Subcutaneous abdominal adipose tissue (tissue), 5 donors: ENCODE results near the gene RGP1.
A peak's percentile ranks its signal among the peaks of the same experiment; 100 is the strongest.

Experiments
- H3K27ac ChIP-seq: one replicate; pipeline ENCODE4 v1.7.0; 2013; ENCODE audit warnings: low read depth, mild to moderate bottlenecking, inconsistent platforms, low read length, moderate library complexity
- H3K27me3 ChIP-seq, 5 donors: one replicate each; pipeline ENCODE4 v1.7.0; 2013; ENCODE audit warnings: low read length in 5 of 5, inconsistent platforms in 1 of 5; ENCODE audit not compliant: control insufficient read depth in 5 of 5, insufficient read depth in 4 of 5
- H3K36me3 ChIP-seq, 5 donors: one replicate each; pipeline ENCODE4 v1.7.0; 2013; ENCODE audit warnings: low read length in 5 of 5; ENCODE audit not compliant: control insufficient read depth in 5 of 5, insufficient read depth in 5 of 5
- H3K4me1 ChIP-seq, 5 donors: one replicate each; pipeline ENCODE4 v1.7.0; 2013; ENCODE audit warnings: low read length in 5 of 5, mild to moderate bottlenecking in 3 of 5, moderate library complexity in 1 of 5; ENCODE audit not compliant: control insufficient read depth in 5 of 5, insufficient read depth in 5 of 5
- H3K4me3 ChIP-seq, 5 donors: one replicate each; pipeline ENCODE4 v1.7.0; 2013; ENCODE audit warnings: low read length in 5 of 5, low read depth in 1 of 5
- H3K9ac ChIP-seq, 5 donors: one replicate each; pipeline ENCODE4 v1.7.0; 2013; ENCODE audit warnings: low read length in 5 of 5, mild to moderate bottlenecking in 4 of 5, moderate library complexity in 3 of 5
- H3K9me3 ChIP-seq, 5 donors: one replicate each; pipeline ENCODE4 v1.7.0; 2013; ENCODE audit warnings: low read length in 5 of 5; ENCODE audit not compliant: control insufficient read depth in 5 of 5
- donor health status: healthy.
- donor health status: healthy.
- donor health status: healthy.
- donor health status: healthy.
- donor health status: healthy.

RGP1 gene

DNA sequence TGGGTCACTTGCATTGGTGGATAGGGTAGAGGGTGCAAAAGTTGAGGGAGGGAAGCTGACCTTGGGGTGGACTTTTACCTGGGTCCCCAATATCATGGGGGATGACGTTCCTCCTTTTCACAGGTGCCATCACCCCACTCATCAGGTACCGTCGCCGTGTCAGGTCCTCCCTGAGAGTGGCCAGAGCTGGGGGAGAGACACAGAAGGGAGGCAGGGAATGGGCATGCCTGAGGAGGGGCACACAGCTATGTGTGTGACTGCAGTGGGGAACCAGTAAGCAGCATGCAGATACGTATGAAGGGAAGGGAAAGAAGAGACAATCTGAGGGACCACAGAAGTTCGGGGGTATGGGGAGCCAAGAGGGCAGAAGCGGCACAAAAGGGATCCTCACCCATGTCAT is 10.2 kb upstream of the RGP1 start:
- peaks cover 23 to 95% (median 88%) of the 10 kb centered on the region in 5 donors for H3K36me3 ChIP-seq
- no peak overlapping the region for H3K27ac ChIP-seq
- H3K4me1 ChIP-seq: peaks cover 0 to 6% (median 1%) of the 10 kb centered on the region in 5 donors
- H3K27me3 ChIP-seq: no peaks in the 10 kb centered on the region
- no peak overlapping the region for H3K9ac ChIP-seq
- no peaks in the 10 kb centered on the region for H3K9me3 ChIP-seq
- H3K4me3 ChIP-seq: no peak overlapping the region

DNA sequence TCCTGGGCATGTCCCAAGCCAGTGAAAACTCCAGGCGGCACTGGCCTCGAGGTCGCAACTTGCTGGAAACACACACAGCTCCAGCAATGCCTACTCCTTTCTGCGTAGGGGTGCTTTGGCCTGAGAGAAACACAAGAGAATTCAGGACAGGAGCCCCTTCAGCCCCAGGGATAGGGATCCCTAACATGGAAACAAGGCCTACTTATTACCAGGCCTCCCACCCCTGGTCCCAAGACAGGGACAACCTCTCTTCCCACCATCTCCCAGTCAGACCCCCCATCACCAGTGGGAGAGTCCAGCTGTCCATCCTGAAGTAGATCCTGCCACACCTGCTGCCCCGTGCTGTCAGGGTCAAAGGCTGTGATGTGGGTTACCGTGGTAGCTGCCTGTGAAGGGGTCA is 8.8 kb upstream of the RGP1 start:
- H3K27me3 ChIP-seq: no peaks in the 10 kb centered on the region
- no peaks in the 10 kb centered on the region for H3K9me3 ChIP-seq
- H3K27ac ChIP-seq: no peak overlapping the region
- no peak overlapping the region for H3K4me3 ChIP-seq
- no peak overlapping the region for H3K9ac ChIP-seq
- H3K36me3 ChIP-seq: peaks cover 19 to 95% (median 93%) of the 10 kb centered on the region in 5 donors
- peaks cover 0 to 6% (median 4%) of the 10 kb centered on the region in 5 donors for H3K4me1 ChIP-seq

DNA sequence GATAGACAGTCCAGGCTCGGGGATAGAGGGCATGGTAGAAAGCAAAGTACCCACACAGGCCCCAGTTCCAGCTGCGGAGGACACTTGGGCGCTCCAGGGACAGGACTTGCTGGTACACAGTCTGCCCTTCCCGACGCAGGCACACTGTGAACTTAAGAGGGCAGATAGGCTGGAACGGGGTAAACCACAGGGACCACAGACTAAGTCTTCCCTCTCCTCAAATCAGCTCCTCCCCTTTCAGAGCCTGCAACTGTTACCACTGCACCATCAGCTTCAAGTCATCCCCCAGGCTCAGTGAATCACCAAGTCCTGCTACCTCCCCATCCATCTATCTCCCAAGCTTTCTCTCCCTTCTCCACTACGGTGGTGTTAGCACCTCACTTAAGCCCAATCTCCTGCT is 7.3 kb upstream of the RGP1 start:
- H3K9me3 ChIP-seq: no peaks in the 10 kb centered on the region
- H3K27ac ChIP-seq: no peak overlapping the region
- no peaks in the 10 kb centered on the region for H3K27me3 ChIP-seq
- peaks cover 15 to 80% (median 78%) of the 10 kb centered on the region in 5 donors for H3K36me3 ChIP-seq
- no peak overlapping the region for H3K4me3 ChIP-seq
- H3K4me1 ChIP-seq: peaks cover 2 to 19% (median 14%) of the 10 kb centered on the region in 5 donors
- no peak overlapping the region for H3K9ac ChIP-seq

DNA sequence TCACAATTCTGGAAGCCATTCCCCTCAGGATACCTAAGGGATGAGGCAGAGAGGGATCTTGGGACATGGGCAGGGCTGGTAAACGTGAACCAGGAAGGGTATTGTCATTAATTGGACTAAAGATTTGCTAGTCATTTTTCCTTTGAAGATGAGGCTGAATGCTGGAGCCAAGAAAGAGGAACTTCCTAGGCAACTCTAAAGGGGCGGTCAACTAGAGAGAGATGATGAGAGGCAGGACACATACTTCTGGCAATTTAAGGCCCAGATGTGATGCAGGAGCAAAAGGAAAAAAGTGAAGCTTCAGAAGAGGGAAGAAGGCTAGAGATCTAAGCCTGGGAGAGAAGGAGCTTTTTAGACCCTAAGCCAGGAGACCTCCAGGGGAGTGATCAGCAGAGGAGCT is 5.6 kb upstream of the RGP1 start:
- H3K36me3 ChIP-seq: peaks cover 15 to 63% (median 61%) of the 10 kb centered on the region in 5 donors
- no peaks in the 10 kb centered on the region for H3K27me3 ChIP-seq
- no peak overlapping the region for H3K9ac ChIP-seq
- no peak overlapping the region for H3K27ac ChIP-seq
- H3K9me3 ChIP-seq: no peaks in the 10 kb centered on the region
- H3K4me3 ChIP-seq: no peak overlapping the region
- peaks cover 11 to 36% (median 31%) of the 10 kb centered on the region in 5 donors for H3K4me1 ChIP-seq

DNA sequence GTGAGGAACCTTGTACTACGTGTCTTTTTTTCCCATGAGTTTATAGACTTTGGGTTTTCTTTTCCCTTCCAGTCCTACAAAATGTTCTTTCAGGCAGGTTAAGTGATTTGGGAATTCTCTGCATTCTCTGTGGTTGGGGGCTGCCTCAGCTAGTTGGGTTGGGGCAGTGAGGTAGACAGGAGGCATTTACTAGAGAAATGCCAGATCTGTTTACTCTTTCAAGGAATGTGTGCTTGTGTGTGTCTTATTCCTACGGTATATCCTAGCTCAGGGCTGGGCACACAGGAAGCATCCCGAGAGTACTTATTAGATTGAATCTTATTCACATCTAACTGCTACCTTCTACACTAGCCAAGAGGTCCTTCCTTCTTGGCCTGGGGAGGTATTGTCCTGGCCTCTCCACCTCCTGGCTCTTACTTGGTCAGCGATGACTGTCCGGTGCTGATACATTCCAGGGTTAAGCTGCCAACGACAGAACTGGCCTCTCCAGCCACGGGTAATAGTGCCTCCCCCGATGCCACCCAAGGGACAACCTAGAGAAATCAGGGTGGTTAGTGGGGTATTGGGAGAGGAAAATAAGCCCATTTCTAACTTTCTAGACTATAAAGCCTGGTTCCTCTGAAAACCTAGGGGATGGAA is 5.1 kb upstream of the RGP1 start:
- Histone ChIP-seq H3K4me1 (peaks cover 11 to 37% (median 33%) of the 10 kb centered on the region in 5 donors), H3K27ac (no peak overlapping the region), H3K9me3 (no peaks in the 10 kb centered on the region), H3K9ac (no peak overlapping the region), H3K27me3 (no peaks in the 10 kb centered on the region), H3K4me3 (no peak overlapping the region), H3K36me3 (peaks cover 15 to 57% (median 56%) of the 10 kb centered on the region in 5 donors)

DNA sequence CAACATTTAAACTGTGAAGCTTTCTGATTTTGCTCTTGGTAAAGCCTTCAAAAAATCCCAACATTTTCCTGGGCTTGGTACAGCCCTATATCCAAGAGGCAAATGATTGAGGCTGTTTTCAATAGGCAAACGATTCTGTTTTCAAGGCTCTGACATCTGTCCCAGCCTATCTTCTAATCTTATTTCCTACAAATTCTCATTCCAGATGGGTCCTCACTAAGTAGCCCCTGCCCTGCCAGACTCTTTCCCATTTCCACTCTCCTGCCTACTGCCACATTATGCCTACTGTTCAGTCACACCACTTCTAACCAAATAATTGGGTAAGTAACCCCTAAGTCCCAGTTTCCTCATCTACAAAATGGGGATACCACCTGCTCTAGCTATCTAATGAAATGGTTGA is 3.5 kb upstream of the RGP1 start:
- no peaks in the 10 kb centered on the region for H3K27me3 ChIP-seq
- H3K9ac ChIP-seq: peak overlapping the region in 4 of 5 donors; percentile 31 to 60 (median 37)
- peaks cover 15 to 43% (median 41%) of the 10 kb centered on the region in 5 donors for H3K36me3 ChIP-seq
- no peaks in the 10 kb centered on the region for H3K9me3 ChIP-seq
- H3K4me3 ChIP-seq: peak overlapping the region in 1 of 5 donors; percentile 78
- peak overlapping the region; percentile 19 for H3K27ac ChIP-seq
- peaks cover 16 to 49% (median 44%) of the 10 kb centered on the region in 5 donors for H3K4me1 ChIP-seq

DNA sequence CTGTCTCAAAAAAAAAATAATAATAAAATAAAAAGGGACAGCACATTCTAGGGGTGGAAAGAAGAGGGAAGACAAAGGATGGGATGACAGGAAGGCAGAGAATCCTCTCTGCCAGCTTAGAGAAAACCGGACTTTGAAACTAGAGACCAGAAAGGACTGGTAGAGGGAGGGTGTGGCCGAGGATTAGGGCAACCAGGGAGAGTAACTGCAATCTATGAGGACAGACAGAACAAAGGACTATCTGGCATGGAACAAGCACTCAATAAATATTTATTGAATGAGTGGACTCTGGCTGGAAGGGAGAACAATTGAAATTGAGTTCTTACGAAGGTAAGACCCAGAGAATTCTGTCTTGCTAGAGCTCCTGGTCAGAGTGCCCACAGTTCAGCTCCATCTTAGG is 2.5 kb upstream of the RGP1 start:
- H3K27ac ChIP-seq: peak overlapping the region; percentile 25

DNA sequence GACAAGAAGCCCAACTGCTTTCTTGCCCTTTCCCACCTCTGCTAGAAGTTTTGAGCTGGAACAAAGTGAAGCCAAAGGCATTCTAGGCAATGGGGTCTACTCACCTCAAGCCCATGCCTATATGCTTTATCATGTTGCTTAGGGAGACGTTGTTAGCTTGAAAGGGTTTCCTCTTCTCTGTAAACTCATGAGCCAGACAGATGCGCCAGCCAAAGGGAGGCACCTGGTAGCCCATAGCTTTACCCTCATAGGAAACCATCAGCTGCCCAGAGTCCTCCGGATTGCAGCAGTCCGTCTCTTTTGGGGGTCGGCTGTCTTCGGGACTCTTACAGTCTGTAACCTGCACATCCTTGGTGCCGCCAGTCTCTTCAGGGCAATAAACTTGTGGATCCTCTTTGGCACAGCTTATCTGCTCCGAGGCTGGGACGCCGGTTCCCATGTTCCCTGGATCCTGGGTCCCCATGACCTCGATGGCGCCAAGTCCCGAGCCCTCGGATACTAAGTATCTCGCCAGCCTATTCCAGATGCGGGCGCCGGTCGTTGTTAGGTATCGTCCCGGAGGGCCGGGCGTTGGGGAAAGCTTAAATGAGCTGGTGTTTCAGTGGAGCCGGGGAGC is 737 bp upstream of the RGP1 start:
- peaks cover 16 to 52% (median 49%) of the 10 kb centered on the region in 5 donors for H3K4me1 ChIP-seq
- peak overlapping the region; percentile 85 to 97 (median 95) for H3K9ac ChIP-seq
- peak overlapping the region; percentile 91 for H3K27ac ChIP-seq
- H3K9me3 ChIP-seq: no peaks in the 10 kb centered on the region
- H3K27me3 ChIP-seq: no peaks in the 10 kb centered on the region
- H3K36me3 ChIP-seq: peaks cover 9 to 45% (median 42%) of the 10 kb centered on the region in 5 donors
- peak overlapping the region; percentile 75 to 95 (median 89) for H3K4me3 ChIP-seq

More for the DNA sequence above, 2.5 kb upstream of the RGP1 start:
- Histone ChIP-seq H3K9ac (peak overlapping the region in 3 of 5 donors; percentile 86 to 97 (median 96)), H3K9me3 (no peaks in the 10 kb centered on the region), H3K4me3 (peak overlapping the region; percentile 75 to 95 (median 89)), H3K27me3 (no peaks in the 10 kb centered on the region), H3K4me1 (peaks cover 16 to 52% (median 49%) of the 10 kb centered on the region in 5 donors), H3K36me3 (peaks cover 15 to 45% (median 42%) of the 10 kb centered on the region in 5 donors)

DNA sequence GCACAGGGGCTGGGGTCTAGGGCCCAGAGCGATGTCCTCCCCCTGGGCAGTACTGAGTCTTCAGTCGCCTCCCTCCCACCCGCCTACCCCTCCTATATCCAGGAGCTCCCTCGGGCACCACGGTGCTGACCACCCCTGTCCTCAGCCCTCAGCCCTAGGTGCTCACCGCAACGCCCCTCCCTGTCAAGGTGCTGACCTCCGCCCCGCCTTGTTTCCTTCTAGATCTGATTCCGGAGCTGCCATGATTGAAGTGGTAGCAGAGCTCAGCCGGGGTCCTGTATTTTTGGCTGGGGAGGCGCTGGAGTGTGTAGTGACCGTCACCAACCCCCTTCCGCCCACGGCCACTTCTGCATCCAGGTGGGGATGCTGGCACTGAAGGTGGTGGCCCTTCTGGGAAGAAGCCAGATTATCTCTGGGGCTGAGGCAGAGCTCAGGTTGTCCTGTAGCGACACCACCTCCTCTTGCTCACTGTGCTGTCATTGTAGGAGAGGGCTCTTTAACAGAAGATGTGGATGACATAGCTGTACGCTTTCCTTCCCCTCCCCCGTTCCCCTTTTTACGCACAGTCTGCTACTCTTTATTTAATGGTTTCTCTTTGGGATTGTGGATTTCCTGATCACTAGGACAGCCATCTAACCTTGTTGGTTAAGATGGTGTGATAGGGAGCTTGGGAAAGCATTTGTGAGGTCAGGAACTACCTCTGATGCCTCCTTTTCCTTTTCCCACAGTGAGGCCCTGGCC is 598 bp downstream of the RGP1 start:
- Histone ChIP-seq H3K9me3 (no peaks in the 10 kb centered on the region), H3K36me3 (peaks cover 5 to 45% (median 42%) of the 10 kb centered on the region in 5 donors), H3K27me3 (no peaks in the 10 kb centered on the region), H3K4me1 (peaks cover 16 to 52% (median 44%) of the 10 kb centered on the region in 5 donors), H3K4me3 (peak overlapping the region; percentile 75 to 95 (median 89)), H3K27ac (peak overlapping the region; percentile 91), H3K9ac (peak overlapping the region; percentile 71 to 96 (median 95))

DNA sequence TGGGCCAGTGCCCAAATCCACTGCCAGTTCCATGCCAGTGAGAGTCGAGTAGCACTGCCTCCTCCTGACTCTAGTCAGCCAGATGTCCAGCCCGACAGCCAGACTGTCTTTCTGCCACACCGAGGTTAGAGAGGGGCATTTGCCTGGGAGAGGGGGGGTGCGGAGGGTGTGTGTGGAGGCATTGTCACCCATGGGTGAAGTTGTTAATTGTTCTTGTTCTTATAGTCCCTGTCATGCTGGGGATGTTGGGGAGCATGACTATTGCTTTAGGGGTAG is 1.1 kb downstream of the RGP1 start:
- H3K4me3 ChIP-seq: peak overlapping the region; percentile 75 to 95 (median 89)
- no peaks in the 10 kb centered on the region for H3K9me3 ChIP-seq
- H3K9ac ChIP-seq: peak overlapping the region; percentile 71 to 96 (median 95)
- H3K36me3 ChIP-seq: peaks cover 8 to 46% (median 43%) of the 10 kb centered on the region in 5 donors
- peak overlapping the region; percentile 91 for H3K27ac ChIP-seq
- H3K4me1 ChIP-seq: peaks cover 16 to 52% (median 44%) of the 10 kb centered on the region in 5 donors
- H3K27me3 ChIP-seq: no peaks in the 10 kb centered on the region
